Nephron progenitor cell (in vitro differentiated cells): Measurements from ENCODE around the gene ANKRD44.
A peak's percentile ranks its signal among the peaks of the same experiment; 100 is the strongest.

Experiments used
- DNase-seq: peaks from one replicate; pipeline ENCODE4 v3.0.0; 2021
- H3K27ac Mint-ChIP-seq: 2 replicates; pipeline ENCODE4 v1.8.0; 2021; ENCODE audit warnings: mild to moderate bottlenecking, moderate library complexity, mixed read lengths
- H3K27me3 Mint-ChIP-seq: 2 replicates; pipeline ENCODE4 v1.8.0; 2021; ENCODE audit warnings: mild to moderate bottlenecking, low read depth, mixed read lengths; ENCODE audit not compliant: poor library complexity
- H3K36me3 Mint-ChIP-seq: 2 replicates; pipeline ENCODE4 v1.8.0; 2021; ENCODE audit warnings: low read depth, mixed read lengths
- H3K4me1 Mint-ChIP-seq: 2 replicates; pipeline ENCODE4 v1.8.0; 2021; ENCODE audit warnings: mixed read lengths
- H3K4me3 Mint-ChIP-seq: 2 replicates; pipeline ENCODE4 v1.8.0; 2021; ENCODE audit warnings: mild to moderate bottlenecking, moderate library complexity, mixed read lengths
- H3K9me3 Mint-ChIP-seq: 2 replicates; pipeline ENCODE4 v1.8.0; 2021; ENCODE audit warnings: mild to moderate bottlenecking, moderate library complexity, mixed read lengths
- TF ChIP-seq, protein P1 (sequence below): fragments of 200-600 bp; sonication (generic); IDR thresholded peaks from 2 replicates; pipeline ENCODE4 v1.5.0; 2021; ENCODE audit warnings: antibody characterized with exemption

Gene ANKRD44

DNA sequence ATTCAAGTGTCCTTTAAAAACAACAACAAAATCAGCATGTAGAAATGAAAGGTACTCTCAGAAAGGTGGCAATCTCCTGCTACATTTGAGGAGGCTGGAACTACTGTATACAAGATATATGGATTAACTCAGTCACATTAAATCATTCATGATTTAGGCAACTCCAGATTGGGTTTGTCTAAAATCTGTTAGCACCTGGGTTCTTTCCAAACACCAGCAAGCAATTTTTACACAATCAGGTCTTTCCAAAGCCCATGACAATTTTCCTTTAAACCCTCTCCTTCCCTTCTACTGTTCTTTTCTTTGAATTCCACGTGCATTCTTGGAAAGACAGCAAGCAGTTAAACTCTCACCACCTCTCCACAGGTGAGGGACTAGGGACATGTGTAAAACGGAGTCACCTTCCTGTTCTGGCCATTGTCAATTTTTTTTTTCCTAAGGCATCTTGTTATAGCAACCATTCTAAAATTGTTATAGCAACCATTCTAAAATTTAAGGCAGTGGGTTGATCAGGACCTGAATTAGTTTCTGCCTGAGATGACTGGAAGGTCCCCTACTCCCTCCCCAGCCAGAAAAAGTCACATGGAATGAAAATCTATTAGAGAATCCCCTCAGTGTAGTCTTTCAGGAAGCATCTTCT, 113.9 kb downstream of the ANKRD44 start:
- Mint-ChIP-seq H3K36me3 (no peaks in the 10 kb centered on the region), H3K4me3 (no peak overlapping the region)

GRCh38 chr2:197195518-197195917, 115.1 kb downstream of the ANKRD44 start:
- Mint-ChIP-seq H3K27ac (no peak overlapping the region), H3K27me3 (peaks cover 12% of the 10 kb centered on the region), H3K36me3 (no peaks in the 10 kb centered on the region), H3K4me1 (peaks cover 8% of the 10 kb centered on the region), H3K9me3 (no peaks in the 10 kb centered on the region), H3K4me3 (no peak overlapping the region)
- TF ChIP-seq, protein P1, sequence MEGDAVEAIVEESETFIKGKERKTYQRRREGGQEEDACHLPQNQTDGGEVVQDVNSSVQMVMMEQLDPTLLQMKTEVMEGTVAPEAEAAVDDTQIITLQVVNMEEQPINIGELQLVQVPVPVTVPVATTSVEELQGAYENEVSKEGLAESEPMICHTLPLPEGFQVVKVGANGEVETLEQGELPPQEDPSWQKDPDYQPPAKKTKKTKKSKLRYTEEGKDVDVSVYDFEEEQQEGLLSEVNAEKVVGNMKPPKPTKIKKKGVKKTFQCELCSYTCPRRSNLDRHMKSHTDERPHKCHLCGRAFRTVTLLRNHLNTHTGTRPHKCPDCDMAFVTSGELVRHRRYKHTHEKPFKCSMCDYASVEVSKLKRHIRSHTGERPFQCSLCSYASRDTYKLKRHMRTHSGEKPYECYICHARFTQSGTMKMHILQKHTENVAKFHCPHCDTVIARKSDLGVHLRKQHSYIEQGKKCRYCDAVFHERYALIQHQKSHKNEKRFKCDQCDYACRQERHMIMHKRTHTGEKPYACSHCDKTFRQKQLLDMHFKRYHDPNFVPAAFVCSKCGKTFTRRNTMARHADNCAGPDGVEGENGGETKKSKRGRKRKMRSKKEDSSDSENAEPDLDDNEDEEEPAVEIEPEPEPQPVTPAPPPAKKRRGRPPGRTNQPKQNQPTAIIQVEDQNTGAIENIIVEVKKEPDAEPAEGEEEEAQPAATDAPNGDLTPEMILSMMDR: no peak
- DNase-seq: no peak

More for the DNA sequence above, 113.9 kb downstream of the ANKRD44 start:
- Mint-ChIP-seq H3K27ac (no peak overlapping the region), H3K4me1 (peaks cover 8% of the 10 kb centered on the region), H3K9me3 (no peaks in the 10 kb centered on the region), H3K27me3 (peaks cover 12% of the 10 kb centered on the region)
- TF ChIP-seq, protein P1: no peak
- no peak for DNase-seq

- TF ChIP-seq, protein P1: no peak
- no peak overlapping the region for H3K27ac Mint-ChIP-seq
- H3K27me3 Mint-ChIP-seq: peaks cover 3% of the 10 kb centered on the region
- no peaks in the 10 kb centered on the region for H3K9me3 Mint-ChIP-seq
- H3K4me3 Mint-ChIP-seq: no peak overlapping the region
- H3K4me1 Mint-ChIP-seq: no peaks in the 10 kb centered on the region
- DNase-seq: no peak
- H3K36me3 Mint-ChIP-seq: no peaks in the 10 kb centered on the region
These were observed 118.6 kb downstream of the ANKRD44 start for GRCh38 chr2:197191940-197192322.

- TF ChIP-seq, protein P1: peak; percentile 75
- Mint-ChIP-seq H3K27me3 (no peaks in the 10 kb centered on the region), H3K4me3 (no peak overlapping the region), H3K4me1 (no peaks in the 10 kb centered on the region), H3K36me3 (no peaks in the 10 kb centered on the region), H3K9me3 (no peaks in the 10 kb centered on the region), H3K27ac (no peak overlapping the region)
- DNase-seq: no peak
These were observed 119.2 kb downstream of the ANKRD44 start for GRCh38 chr2:197191177-197191939.

DNA sequence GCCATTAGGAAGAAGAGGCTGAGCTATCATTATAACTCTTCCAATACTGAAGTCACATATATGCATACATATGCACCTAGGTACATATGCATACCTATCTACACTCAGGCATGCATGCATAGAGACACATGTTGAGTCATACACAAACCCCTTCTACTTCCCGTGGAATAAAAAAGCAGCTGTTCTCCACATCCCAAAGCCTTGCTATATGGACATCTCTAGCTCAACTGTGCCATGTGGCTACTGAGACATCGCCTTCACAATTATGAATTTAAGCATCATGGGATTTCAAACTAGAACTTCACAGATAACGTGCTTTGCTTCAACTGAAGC, 120.5 kb downstream of the ANKRD44 start:
- TF ChIP-seq, protein P1: no peak
- Mint-ChIP-seq H3K9me3 (no peaks in the 10 kb centered on the region), H3K4me3 (no peak overlapping the region), H3K27ac (no peak overlapping the region), H3K36me3 (no peaks in the 10 kb centered on the region), H3K27me3 (no peaks in the 10 kb centered on the region), H3K4me1 (peaks cover 12% of the 10 kb centered on the region)
- DNase-seq: no peak
